NCI-H345 treated with DMSO at 0.1 percent for 48 hours (cell line): ENCODE data around the gene CUEDC1.

Experiments
- DNase-seq: peaks from one replicate; lab custom pipeline; 2025; ENCODE audit not compliant: unreplicated experiment; lab: John Stamatoyannopoulos, UW

The CUEDC1 gene

DNA sequence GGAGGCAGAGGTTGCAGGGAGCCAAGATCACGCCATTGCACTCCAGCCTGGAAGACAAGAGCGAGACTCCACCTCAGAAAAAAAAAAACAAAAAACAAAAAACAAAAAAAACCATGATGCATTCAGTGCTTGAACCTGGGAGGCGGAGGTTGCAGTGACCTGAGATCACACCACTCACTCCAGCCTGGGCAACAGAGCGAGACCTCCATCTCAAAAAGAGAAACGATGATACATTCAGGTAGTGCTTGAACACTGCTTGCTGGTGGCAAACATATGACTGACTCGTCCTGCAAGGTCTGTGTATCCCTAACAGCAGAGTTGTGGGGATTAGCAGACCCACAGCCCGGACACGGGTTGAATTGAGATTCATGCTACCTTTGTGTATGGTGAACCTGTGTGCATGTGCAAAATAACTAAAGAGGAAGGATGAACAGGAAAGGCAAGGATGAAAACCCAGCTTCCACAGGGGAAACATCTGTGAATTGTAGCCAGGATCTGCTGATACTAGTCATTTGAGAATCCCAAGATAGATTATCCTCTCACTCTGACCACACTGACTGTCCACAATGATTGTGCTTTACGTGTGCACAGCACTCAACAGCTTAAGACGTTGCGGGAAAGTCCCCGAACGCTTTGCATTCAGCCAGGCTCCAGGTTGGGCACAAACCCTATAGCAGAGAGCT is 53.0 kb downstream of the CUEDC1 start:
- no peak for DNase-seq

DNA sequence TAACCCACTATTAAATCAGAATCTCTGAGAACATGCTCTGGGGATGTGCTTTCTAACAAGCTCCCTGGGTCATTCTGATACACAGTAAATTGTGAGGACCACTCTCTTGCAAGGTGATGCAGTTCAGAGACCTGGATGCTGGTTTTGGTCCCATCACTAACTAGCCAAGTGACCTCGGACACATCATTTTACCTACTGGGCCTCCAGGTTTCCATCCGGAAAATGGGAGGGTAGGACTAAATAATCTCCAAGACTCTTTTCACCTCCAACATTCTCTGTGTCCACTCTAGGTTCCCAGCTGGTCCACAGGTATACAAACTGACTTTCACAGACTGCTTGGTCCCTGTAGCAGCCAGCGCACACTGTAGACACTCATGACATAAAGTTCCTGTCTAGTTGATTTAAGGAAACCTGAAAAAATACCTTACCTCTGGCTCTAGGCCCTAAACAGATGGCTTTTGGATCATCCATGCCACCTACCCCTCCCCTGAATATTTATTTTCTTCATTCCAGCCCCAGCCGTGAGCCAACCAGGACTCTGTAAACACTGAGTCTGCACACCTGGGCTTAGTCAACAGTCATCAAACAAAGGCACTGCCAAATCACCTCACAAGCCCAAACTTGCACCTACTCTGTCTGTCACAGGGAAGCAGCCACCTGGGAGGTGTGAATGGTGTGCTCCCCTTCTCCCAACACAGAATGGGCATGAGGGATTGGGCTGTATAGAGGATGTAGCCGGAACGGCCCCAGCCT is 54.0 kb downstream of the CUEDC1 start:
- peak; percentile 96 for DNase-seq

DNA sequence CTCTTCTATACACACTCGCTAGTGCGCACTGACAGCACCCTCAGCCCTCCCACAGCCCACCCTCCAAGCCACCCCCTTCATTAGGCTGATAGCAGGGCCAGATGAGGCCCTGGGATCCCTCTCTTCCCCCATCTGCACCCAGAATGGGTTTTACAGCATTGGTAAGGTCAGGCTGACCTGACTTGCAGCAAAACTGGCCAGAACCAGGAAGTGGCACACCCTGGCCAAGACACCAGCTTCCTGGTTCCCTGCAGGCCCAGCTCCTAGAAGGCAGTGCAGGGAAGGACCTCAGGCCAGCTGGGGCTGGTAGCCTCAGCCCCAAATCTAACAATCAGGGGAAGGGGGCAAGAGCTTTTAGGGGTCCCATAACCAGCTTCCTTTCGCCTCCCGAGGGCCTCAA is 55.4 kb downstream of the CUEDC1 start:
- DNase-seq: no peak

DNA sequence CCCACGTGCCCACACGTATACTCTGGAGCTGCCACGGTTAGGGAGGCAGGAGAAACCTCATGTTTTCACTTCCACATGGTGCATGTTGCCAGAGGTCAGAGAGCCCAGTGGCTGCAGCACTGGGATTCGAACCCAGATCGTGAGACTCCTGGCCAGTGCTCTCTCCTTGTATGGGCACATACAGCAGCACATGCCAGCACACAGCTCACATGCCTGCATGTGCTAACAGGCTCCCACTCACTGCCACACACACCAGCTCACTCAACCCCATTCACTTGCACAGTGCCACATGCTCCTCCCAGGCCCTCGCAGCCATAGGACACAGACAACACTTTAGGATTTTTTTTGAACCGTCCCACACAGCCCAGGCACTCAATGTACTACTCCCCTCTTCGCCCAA is 55.8 kb downstream of the CUEDC1 start:
- no peak for DNase-seq

DNA sequence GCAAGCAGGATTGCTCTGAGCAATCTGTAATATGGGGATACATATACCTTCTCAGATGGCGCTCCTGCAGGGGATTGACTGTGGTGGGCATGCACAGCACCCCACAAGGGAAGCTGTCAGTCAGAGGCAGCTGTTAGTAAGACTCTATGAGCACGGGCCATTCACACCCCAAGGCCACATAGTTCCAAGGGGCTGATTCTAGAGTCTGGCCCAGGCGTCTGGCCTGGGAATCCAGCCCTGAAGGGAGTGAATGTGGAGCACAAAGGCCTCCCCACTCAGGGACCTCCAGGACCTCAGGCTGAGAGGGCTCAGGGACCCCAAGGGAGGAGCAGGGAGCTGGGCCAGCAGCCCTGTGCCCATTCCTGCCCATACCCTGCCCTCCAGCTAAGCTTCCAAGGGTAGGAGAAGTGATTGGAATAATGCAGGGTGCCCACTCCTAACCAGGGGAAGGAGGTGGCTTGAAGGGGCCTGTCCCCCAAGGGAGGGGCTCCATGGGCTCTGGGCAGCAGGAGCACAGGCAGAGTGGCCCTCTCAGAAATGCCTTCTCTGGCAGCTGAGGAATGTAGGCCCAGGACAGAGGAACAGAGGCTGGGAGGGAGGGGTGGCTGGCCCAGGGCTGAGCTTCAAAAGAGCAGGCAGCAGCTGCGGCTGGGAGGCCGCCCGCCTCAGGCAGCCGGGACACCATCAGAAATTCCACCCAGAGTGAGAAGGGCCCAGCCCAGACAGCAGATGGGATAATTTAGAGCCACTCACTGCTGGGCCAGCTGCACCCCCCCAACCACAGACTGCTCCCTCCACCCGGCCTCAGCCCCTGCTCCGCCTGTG is 56.5 kb downstream of the CUEDC1 start:
- no peak for DNase-seq

DNA sequence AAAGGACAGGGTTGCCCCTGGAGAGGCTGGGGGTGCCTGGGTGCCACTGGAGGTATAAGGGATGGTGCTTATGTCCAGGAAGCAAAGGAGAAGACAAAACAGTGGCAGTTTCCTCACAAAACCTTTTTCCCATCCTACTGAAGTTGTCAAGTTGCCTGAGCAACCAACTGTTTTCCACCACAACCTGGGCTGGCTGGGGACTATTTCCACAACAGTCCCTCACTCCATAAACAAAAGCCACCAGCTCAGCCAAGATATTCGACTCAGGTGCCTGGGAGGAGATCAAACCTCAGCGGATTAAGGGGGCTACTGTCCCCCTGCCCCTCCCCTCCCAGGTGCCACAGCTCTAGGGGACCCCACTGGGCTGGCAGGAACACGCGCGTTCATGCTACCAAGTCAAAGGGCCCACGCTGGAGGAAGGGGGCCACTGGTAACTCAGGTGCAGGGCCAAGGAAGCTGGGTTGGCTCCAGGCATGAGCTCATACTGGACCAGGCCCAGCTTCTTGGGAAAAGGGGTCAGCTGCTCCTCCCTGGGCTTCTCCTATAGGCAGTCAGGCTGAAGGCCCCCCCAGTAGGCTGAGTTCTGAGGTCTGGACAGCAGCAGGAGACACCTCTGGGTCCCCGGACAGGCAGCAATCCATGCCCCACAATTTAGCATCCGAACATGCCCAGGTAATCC is 59.7 kb downstream of the CUEDC1 start:
- DNase-seq: no peak

DNA sequence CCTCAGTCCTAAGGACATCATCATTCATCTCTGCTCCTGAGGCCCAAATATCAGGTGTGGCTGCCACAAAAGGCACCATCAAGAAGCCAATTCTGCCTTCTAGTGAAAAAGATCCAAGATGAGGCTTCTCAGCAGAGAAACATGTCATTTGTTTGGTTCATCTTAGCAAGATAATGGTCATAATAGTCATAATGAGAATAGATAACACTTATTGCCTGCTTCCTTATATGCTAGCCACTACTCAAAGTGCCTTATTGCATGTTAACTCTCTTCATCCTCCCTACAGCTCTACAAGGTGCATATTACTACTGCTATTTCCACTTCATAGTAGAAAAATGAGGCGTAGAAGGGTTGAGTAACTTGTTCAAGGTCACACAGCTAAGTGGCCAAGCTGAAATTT is 60.4 kb downstream of the CUEDC1 start:
- DNase-seq: no peak

DNA sequence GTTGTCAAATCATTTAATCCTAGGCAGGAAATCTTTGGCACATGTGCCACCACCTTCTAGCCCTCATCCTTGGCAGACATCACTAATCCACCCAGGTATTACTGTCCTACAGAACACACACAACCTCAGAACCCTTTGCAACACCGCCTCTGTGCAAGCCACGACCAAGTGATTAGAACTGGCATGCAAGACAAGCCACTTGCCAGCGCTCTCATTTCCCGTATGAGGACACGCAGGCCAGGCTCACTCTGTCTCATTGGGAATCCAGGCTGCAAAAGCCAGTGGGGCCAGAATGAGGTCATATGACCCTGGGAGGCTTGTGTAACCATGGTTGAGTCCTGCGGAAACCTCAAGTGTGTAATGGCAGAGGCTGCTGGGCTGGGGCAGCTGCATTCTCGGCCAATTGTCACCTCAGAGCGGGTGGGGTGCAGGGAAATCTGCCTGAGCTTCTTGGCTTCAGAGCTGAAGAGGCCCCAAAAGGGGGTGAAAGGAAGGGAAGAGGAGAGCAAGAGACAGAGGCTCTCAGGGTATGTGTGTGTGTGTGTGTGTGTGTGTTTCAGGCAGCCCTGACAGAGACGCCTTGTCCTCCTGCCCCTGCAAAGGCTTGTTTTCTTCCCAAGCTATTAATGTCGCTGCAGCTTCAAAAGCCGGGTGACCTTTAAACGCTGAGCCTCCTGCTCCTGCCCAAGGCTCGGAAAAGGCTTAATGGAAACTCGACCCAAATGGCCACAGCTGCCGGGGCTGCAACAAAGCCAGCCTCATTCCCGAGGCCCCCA is 62.2 kb downstream of the CUEDC1 start:
- no peak for DNase-seq

DNA sequence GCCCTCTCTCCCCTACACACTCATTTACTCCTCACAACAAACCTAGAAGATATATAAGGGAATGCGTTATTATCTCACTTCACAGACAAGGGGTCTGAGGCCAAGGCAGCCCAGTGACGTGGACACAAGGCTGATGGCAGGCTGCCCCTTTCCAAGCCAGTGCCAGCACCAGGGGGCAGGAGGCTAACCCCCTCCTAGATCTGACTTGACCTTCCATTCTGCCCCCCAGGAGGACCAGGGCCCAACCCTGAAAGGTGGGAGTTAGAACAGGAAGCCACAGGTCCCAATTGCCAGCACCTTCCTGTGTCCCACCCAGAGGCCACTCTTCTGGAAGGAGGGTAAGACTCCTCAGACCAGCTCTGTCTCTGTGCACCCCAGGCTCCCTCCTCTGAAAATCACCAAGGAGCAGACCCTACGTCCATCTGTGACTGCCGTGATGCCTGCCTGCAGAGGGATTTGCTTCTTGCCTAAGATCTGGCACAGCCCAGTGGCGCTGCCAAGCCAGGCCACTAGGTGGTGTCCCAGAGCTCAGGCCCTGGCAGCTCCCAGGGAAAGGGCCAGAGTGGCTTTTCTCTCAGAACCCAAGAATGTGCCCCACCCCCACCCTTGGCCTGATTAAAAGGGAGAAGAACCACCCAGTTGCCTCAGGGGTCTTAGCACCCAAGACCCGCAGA is 62.9 kb downstream of the CUEDC1 start:
- peak; percentile 53 for DNase-seq

DNA sequence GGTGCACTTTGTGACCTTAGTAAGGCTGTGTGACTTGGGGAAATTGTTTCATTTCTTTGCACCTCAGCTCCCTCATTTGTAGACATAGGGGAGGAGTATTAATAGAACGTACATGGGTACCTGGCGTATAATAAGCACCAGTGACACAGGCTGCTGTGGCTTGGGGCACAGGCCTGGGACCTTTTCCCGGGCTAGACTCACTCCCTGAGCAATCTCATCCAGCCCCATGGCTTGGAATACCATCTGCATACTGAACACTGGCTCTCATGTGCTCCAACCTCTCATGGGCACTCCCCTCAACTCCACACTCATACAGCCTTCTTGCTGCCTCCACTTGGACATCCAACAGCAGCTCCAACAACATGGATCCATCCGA is 64.4 kb downstream of the CUEDC1 start:
- DNase-seq: no peak

DNA sequence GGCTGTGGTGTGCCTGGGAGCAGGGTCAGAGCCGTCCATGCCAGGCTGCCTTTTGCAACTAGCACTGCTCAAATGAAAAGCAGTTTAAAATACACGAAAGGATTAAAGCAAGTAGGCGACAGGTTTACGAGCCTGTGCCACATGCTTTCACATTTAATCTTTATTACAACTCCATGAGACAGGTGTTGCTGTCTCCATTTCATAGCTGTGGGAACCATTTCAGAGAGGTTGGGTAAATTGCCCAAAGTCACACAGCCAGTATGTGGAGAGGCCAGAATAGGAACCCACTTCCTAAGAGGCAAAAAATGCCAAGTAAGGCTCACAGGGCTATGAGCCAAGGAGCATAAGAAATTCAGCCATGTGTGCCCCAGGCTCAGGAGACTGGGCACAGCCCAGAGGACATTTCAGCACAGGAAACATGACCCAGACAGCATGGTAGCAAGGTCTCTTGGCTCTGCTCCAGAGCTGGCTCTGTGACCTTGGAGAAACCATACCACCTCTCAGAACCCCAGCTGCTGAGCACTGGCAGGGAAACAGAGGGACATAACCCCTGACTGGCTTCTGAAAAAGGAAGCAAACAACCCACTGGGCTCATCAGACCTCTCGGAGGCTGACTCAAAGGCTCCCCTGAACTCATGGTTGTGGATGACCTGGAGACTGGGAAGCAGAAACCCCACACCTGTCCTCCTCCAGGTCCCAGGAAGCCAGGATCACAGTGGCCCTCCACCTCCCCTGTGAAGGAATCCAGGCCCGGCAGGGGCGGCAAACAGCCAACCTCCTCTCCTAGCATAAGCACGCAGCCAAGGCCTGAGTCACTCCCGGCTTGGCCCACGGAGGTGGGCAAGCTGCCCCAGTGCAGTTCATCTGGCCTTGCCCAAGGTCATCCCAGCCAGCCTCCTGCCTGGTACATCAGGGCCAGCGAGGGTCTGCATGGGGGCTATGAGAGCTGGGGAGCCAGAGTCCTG is 65.0 kb downstream of the CUEDC1 start:
- no peak for DNase-seq

DNA sequence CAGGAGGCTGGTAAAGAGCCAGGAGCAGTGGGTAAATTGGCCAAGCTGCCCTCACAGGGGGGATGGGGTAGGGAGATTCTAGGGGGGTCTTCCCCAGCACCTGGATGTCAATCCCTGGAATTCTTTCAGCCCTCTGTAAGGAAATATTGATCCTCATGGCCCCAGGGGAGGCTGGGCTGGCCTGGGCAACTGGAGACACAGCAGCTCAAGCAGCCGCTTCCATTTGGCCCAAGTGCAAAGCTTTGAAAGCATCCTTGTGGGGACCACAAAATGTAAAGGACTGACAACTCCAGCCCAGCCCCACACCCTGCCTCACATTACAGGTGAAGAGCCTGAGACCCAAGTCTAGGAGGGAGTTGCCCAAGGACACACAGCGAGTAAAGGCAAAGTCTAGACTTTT is 66.0 kb downstream of the CUEDC1 start:
- DNase-seq: no peak

DNA sequence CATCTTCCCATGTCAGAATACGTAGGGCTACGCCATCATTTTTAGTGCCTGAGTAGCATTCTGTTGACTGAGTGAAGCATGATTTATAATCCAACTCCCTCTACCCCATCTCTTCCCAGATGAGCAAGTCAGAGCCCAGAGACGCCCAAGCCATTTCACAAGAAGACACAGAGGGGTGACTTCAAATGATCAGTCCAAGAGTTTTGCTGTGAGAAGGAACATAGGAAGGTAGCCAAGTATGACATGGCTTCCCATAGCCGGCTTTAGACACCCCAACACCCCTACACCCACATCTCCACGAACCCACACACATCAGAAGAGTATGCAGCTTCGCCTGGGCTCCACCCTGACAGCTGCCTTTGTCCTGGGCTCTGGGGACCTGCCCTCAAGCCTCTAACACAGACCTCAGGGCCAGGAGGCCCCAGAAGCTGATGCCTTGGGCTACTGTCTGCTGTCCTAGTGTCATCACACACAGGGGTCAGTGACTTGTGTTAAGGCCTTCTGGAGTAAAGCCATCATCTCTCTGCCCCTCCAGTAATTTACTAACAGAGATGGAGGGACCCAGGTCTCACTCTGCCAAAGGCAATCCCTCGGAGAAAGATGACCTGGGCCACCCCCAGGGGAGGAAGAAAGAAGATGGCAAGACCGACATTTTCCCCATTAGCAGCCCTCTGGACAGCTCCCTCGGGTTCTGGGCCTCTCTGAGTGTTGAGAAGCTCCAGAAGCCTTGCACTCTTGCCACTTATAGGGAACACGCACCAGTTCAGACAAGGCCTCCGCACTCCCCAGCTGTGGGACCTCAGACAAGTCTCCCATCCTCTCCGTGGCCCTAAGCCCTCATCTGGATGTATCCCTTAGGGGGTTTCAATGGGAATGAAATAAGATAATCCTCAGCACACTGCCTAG is 66.6 kb downstream of the CUEDC1 start:
- no peak for DNase-seq

DNA sequence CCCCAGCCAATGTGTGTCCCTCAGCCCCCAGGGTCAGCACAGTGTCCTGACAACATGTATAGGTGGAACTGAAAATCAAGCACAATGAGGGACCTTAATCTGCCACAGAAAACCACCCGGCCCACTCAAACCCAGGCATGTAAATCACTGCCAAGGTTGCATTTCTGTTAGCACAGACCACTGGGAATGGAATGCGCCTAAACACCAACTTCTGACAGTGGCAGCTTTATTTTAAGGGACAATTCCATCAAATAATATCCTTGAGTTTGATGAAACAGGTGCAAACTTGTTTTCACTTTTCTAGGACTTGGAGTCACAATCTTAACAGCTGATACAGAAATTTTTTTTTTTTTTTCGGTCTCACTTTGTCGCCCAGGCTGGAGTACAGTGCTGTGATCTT is 68.1 kb downstream of the CUEDC1 start:
- DNase-seq: no peak

DNA sequence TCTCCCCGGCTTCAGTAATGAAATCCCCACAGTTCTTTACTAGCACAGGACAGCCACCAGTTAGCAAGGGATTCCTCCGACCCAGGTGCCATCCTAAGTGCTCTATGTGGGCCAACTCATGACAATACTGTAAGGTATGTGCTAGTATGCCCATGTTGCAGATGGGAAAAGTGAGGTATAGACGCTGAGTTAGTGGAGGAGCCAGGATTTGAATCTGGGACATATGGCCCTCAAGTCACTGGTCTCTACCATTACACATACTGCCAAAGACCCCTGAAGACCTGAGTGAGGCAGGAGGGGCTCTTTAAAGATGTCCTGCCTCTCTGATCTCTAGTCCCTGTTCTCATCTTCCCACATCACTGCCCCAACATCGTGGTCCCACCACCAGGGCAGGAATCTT is 69.2 kb downstream of the CUEDC1 start:
- no peak for DNase-seq

DNA sequence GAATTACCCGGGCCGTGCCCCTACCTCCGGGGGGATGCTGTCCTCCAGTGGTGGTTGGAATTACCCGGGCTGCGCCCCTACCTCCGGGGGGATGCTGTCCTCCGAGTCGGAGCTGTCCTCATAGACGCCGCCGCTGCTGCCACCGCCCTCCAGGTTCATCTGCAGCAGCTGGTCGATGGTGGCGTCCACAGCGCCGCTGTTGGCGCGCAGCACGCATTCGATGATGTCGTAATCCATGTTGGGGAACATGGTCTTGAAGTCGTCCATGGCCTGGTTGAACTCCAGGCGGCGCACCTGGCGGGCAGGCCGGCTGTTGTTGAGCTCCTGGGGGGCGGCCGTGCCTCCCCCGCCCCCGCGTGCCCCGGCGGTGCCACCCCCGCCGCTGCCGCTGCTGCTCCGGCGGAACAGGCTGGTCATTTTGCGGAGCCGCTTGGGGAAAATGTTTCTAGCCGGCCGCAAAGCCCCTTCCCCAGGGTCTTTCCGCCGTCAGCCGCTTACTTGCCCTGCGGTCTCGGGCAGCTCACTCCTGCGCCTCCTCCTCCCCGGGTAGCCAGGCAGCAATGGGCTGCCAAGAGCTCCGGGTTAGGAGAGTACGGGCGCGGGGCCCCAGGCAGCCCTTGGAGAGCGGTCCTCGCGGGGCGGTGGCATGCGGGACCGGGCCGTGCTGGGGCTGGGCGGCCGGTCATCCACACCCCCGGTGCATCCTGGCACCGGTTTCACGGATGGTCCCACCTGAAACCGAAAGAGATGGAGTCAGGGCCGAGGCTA is 69.9 kb downstream of the CUEDC1 start:
- DNase-seq: no peak

DNA sequence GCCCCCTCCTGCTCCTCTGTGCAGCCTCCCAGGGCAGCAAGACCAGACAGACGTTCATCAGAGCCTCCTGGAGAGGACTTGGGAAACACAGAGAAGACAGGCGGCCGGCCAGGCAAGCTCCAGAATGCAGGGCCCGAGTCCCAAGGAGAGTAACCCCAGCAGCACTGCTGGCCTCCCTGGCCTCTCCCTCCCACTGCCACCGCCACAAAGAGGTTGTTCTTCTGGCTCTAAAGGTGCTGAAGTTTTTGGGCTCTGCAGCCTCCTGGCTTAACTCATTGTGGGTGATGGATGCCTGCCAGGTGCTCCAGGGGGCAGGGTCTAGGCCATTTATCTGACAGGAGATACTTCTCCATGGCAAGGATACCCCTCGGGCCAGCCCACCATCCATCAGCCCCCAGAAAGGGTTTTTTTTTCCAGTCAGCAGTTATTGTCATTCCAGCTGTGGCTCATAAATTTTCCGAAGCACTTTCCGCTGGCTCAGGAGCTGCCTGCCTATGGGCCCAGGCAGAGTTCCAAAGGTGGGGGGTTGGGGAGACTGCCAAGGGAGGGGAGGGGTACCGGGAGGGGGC is 73.3 kb downstream of the CUEDC1 start:
- no peak for DNase-seq
